Thoracic aorta (tissue), 2 donors: ENCODE data around the gene EFCAB12. TPM values are rescaled to one million over a fixed set of nuclear protein-coding genes. Genes with fewer than 3 reads are reported as not detected.

ENCODE experiments used
- ATAC-seq: fragments of 150-250 bp; one replicate; pipeline ENCODE4 v1.8.0; 2017; ENCODE audit warnings: low read depth; ENCODE audit not compliant: insufficient number of reproducible peaks, low FRiP score
- DNase-seq: peaks from one replicate; pipeline ENCODE4 v3.0.0-alpha.2; 2020; ENCODE audit warnings: low spot score
- H3K27ac ChIP-seq, 2 donors: fragments of 200-600 bp; sonication (generic); 1 replicate in 1 of 2; 2 replicates in 1 of 2; pipeline ENCODE4 v1.5.1; 2016; ENCODE audit warnings: mild to moderate bottlenecking in 2 of 2, moderate library complexity in 2 of 2
- H3K27me3 ChIP-seq: fragments of 200-600 bp; sonication (generic); replicated peaks from 2 replicates; pipeline ENCODE4 v1.6.0; 2016; ENCODE audit warnings: mild to moderate bottlenecking; ENCODE audit not compliant: insufficient read depth
- H3K36me3 ChIP-seq: fragments of 200-600 bp; sonication (generic); one replicate; pipeline ENCODE4 v1.5.1; 2016
- H3K4me1 ChIP-seq, 2 donors: fragments of 200-600 bp; sonication (generic); 1 replicate in 1 of 2; 2 replicates in 1 of 2; pipeline versions ENCODE4 v1.5.1 to v1.6.0; 2016; ENCODE audit warnings: low read depth in 2 of 2, mild to moderate bottlenecking in 1 of 2; ENCODE audit not compliant: control insufficient read depth in 1 of 2
- H3K4me3 ChIP-seq: fragments of 200-600 bp; sonication (generic); 2 replicates; pipeline ENCODE4 v1.5.1; 2016; ENCODE audit warnings: mild to moderate bottlenecking
- H3K9me3 ChIP-seq: fragments of 200-600 bp; sonication (generic); 2 replicates; pipeline ENCODE4 v1.5.1; 2016
- CTCF ChIP-seq: fragments of 200-600 bp; sonication (generic); IDR thresholded peaks from one replicate; pipeline ENCODE4 v1.5.1; 2019; ENCODE audit warnings: antibody characterized with exemption
- total RNA-seq, 2 donors: library from RNA; depleted of rRNA; stranded (reverse); fragments of >200 nt; gene quantifications; one replicate each; pipeline versions ENCODE4 v1.1.0 to v1.2.3, GENCODE V29; 2016

Gene EFCAB12
- under 1 TPM in 1 of 2 donors, not detected in 1; 0.68 TPM for total RNA-seq

GRCh38 chr3:129428376-129429079 lies at the start of gene EFCAB12:
EFCAB12 (minus strand) TSS chr3:129428636; CDS start chr3:129428488, 148 bp downstream.
- Histone ChIP-seq H3K27me3 (no peaks in the 10 kb centered on the region), H3K36me3 (peaks cover 22% of the 10 kb centered on the region), H3K27ac (peak within 1 kb of the TSS; percentile 35 to 52), H3K9me3 (no peaks in the 10 kb centered on the region), H3K4me3 (peak within 1 kb of the TSS; percentile 81), H3K4me1 (peaks cover 6 to 11% of the 10 kb centered on the region in 2 donors)
- no peak for TF ChIP-seq CTCF
- DNase-seq: peak; percentile 83
- ATAC-seq: peak; percentile 96

- TF ChIP-seq CTCF: no peak
- no peak overlapping the region for H3K4me3 ChIP-seq
- ATAC-seq (no peak), DNase-seq (no peak)
- no peak overlapping the region for H3K27ac ChIP-seq
- no peaks in the 10 kb centered on the region for H3K9me3 ChIP-seq
- H3K36me3 ChIP-seq: peaks cover 16% of the 10 kb centered on the region
- H3K27me3 ChIP-seq: no peaks in the 10 kb centered on the region
- H3K4me1 ChIP-seq: peaks cover under 1 to 8% of the 10 kb centered on the region in 2 donors
Observed at GRCh38 chr3:129476586-129476985, 48.1 kb upstream of the EFCAB12 start.

- Histone ChIP-seq H3K9me3 (no peaks in the 10 kb centered on the region), H3K4me1 (peaks cover 0 to 1% of the 10 kb centered on the region in 2 donors), H3K27me3 (no peaks in the 10 kb centered on the region), H3K27ac (no peak overlapping the region), H3K4me3 (no peak overlapping the region), H3K36me3 (peaks cover 16% of the 10 kb centered on the region)
- TF ChIP-seq CTCF: no peak
- no peak for ATAC-seq
- DNase-seq: no peak
Observed at GRCh38 chr3:129475863-129476262, 47.4 kb upstream of the EFCAB12 start.

GRCh38 chr3:129474984-129475804 lies 46.8 kb upstream of the EFCAB12 start:
- H3K27ac ChIP-seq: no peak overlapping the region
- no peak for TF ChIP-seq CTCF
- H3K27me3 ChIP-seq: no peaks in the 10 kb centered on the region
- H3K36me3 ChIP-seq: peaks cover 16% of the 10 kb centered on the region
- no peaks in the 10 kb centered on the region for H3K9me3 ChIP-seq
- DNase-seq (no peak), ATAC-seq (no peak)
- H3K4me3 ChIP-seq: no peak overlapping the region
- H3K4me1 ChIP-seq: no peaks in the 10 kb centered on the region

GRCh38 chr3:129473769-129474152 lies 45.3 kb upstream of the EFCAB12 start:
- DNase-seq (no peak), ATAC-seq (no peak)
- H3K27ac ChIP-seq: no peak overlapping the region
- H3K9me3 ChIP-seq: no peaks in the 10 kb centered on the region
- no peak for TF ChIP-seq CTCF
- no peak overlapping the region for H3K4me3 ChIP-seq
- H3K27me3 ChIP-seq: no peaks in the 10 kb centered on the region
- peaks cover 15% of the 10 kb centered on the region for H3K36me3 ChIP-seq
- no peaks in the 10 kb centered on the region for H3K4me1 ChIP-seq
